SK-N-SH (cell line): ENCODE results near the gene TMEM131. TPM values are rescaled to one million over a fixed set of nuclear protein-coding genes. Genes with fewer than 3 reads are reported as not detected.

Experiments used
- CTCF ChIA-PET: fragments of 300-600, 350-600 bp; formaldehyde crosslinking; extraction: SDS; loops from one replicate; lab custom pipeline; 2021; lab: Yijun Ruan, JAX
- POLR2A ChIA-PET: fragments of 350-600 bp; sonication (Branson Sonifier 250); formaldehyde crosslinking; extraction: SDS; loops from one replicate; lab custom pipeline; 2020; ENCODE audit warnings: antibody characterized with exemption, inconsistent platforms; lab: Yijun Ruan, JAX
- DNase-seq: peaks from one replicate; pipeline ENCODE4 v3.0.0; 2012
- H2AFZ ChIP-seq: fragments of 200-600 bp; sonication (generic); 2 replicates; pipeline ENCODE4 v1.8.1; 2016; ENCODE audit warnings: antibody characterized with exemption, mild to moderate bottlenecking, low read depth
- H3F3A ChIP-seq: fragments of 200-600 bp; sonication (generic); replicated peaks from 2 replicates; pipeline ENCODE3; 2016; ENCODE audit warnings: antibody characterized with exemption, mild to moderate bottlenecking; ENCODE audit not compliant: insufficient read depth
- H3K27ac ChIP-seq, 2 experiments: fragments of 200-500 bp in 1 of 2; fragments of 200-600 bp in 1 of 2; sonication (Bioruptor generic) in 1 of 2; sonication (generic), shearing (Covaris generic) in 1 of 2; 2 replicates each; pipeline versions ENCODE4 v1.5.1 to v1.6.1; 2014 to 2016; ENCODE audit warnings: low read depth in 2 of 2, inconsistent platforms in 1 of 2, low read length in 1 of 2, mild to moderate bottlenecking in 1 of 2, mixed read lengths in 1 of 2
- H3K27me3 ChIP-seq: fragments of 200-600 bp; sonication (generic), shearing (Covaris generic); 2 replicates; pipeline ENCODE4 v1.6.1; 2016; ENCODE audit warnings: mixed run types; ENCODE audit not compliant: insufficient read depth
- H3K36me3 ChIP-seq, 2 experiments: fragments of 200-500 bp in 1 of 2; fragments of 200-600 bp in 1 of 2; sonication (Bioruptor generic) in 1 of 2; sonication (generic) in 1 of 2; replicated peaks in 1 of 2; 2 replicates each; pipeline versions ENCODE3 to v1.5.1; 2014 to 2016; ENCODE audit warnings: low read length in 1 of 2, mild to moderate bottlenecking in 1 of 2; ENCODE audit not compliant: insufficient read depth in 2 of 2, control insufficient read depth in 1 of 2
- H3K4me1 ChIP-seq, 2 experiments: fragments of 200-500 bp in 1 of 2; fragments of 200-600 bp in 1 of 2; sonication (Bioruptor generic) in 1 of 2; sonication (generic), shearing (Covaris generic) in 1 of 2; 2 replicates each; pipeline versions ENCODE4 v1.5.1 to v1.6.1; 2014 to 2016; ENCODE audit warnings: low read depth in 1 of 2, low read length in 1 of 2, mixed run types in 1 of 2; ENCODE audit not compliant: insufficient read depth in 2 of 2, control insufficient read depth in 1 of 2
- H3K4me2 ChIP-seq: fragments of 200-600 bp; sonication (generic), shearing (Covaris generic); 2 replicates; pipeline ENCODE4 v1.6.1; 2017; ENCODE audit warnings: mixed run types
- H3K4me3 ChIP-seq, 2 experiments: fragments of 200-500 bp in 1 of 2; fragments of 200-600 bp in 1 of 2; sonication (Bioruptor generic) in 1 of 2; sonication (generic), shearing (Covaris generic) in 1 of 2; 2 replicates each; pipeline versions ENCODE4 v1.5.1 to v1.8.1; 2014 to 2016; ENCODE audit warnings: low read depth in 2 of 2, inconsistent platforms in 1 of 2, low read length in 1 of 2, mild to moderate bottlenecking in 1 of 2, mixed read lengths in 1 of 2, moderate library complexity in 1 of 2
- H3K79me2 ChIP-seq: fragments of 200-600 bp; sonication (generic); 2 replicates; pipeline ENCODE4 v1.8.1; 2017; ENCODE audit warnings: mild to moderate bottlenecking; ENCODE audit not compliant: insufficient read depth
- H3K9ac ChIP-seq: fragments of 200-600 bp; sonication (generic); 2 replicates; pipeline ENCODE4 v1.6.1; 2017; ENCODE audit warnings: mixed run types
- H3K9me2 ChIP-seq: fragments of 200-600 bp; sonication (generic); 2 replicates; pipeline ENCODE4 v1.6.1; 2017; ENCODE audit warnings: mixed run types
- H3K9me3 ChIP-seq: fragments of 200-600 bp; sonication (generic); 2 replicates; pipeline ENCODE4 v1.6.1; 2017; ENCODE audit warnings: mixed run types, mild to moderate bottlenecking, moderate library complexity
- H4K20me1 ChIP-seq: fragments of 200-600 bp; sonication (generic); 2 replicates; pipeline ENCODE4 v1.6.1; 2017; ENCODE audit warnings: mild to moderate bottlenecking, mixed run types; ENCODE audit not compliant: insufficient read depth
- CTCF ChIP-seq: fragments of 200-600 bp; sonication (generic); IDR thresholded peaks from 2 replicates; pipeline ENCODE4 v1.6.1; 2017; ENCODE audit warnings: antibody characterized with exemption, mild to moderate bottlenecking, moderate library complexity
- ELF1 ChIP-seq: IDR thresholded peaks from 2 replicates; pipeline ENCODE4 v1.4.0; 2012
- EZH2phosphoT487 ChIP-seq: fragments of 200-600 bp; sonication (generic); IDR thresholded peaks from 2 replicates; pipeline ENCODE4 v1.6.1; 2017; ENCODE audit warnings: low read depth, mixed run types, mild to moderate bottlenecking, antibody characterized with exemption, moderate library complexity, borderline replicate concordance
- FOSL2 ChIP-seq: IDR thresholded peaks from 2 replicates; pipeline ENCODE4 v1.4.0; 2012; ENCODE audit warnings: low read depth, mild to moderate bottlenecking, moderate library complexity, borderline replicate concordance
- FOXJ3 ChIP-seq: sonication (generic); formaldehyde crosslinking; IDR thresholded peaks from 2 replicates; pipeline ENCODE4 v1.5.1; 2020; ENCODE audit warnings: mild to moderate bottlenecking, missing genetic modification reagents
- FOXM1 ChIP-seq: IDR thresholded peaks from 2 replicates; pipeline ENCODE4 v1.4.0; 2012; ENCODE audit warnings: low read depth, mild to moderate bottlenecking
- GABPA ChIP-seq: IDR thresholded peaks from 2 replicates; pipeline ENCODE4 v1.4.0; 2012; ENCODE audit warnings: low read depth, mild to moderate bottlenecking
- MAX ChIP-seq: IDR thresholded peaks from 2 replicates; pipeline ENCODE4 v1.4.0; 2012; ENCODE audit warnings: low read depth
- MEF2A ChIP-seq: IDR thresholded peaks from 2 replicates; pipeline ENCODE4 v1.4.0; 2012; ENCODE audit warnings: low read depth, borderline replicate concordance
- MXI1 ChIP-seq: IDR thresholded peaks from 2 replicates; pipeline ENCODE4 v1.6.1; 2012; ENCODE audit warnings: mild to moderate bottlenecking, low read depth, low read length, improper control_type of control experiment
- NFIC ChIP-seq: IDR thresholded peaks from 2 replicates; pipeline ENCODE4 v1.4.0; 2012; ENCODE audit warnings: borderline replicate concordance
- NRF1 ChIP-seq: IDR thresholded peaks from 2 replicates; pipeline ENCODE4 v1.6.1; 2012; ENCODE audit warnings: low read depth, mild to moderate bottlenecking, low read length
- POLR2AphosphoS5 ChIP-seq: IDR thresholded peaks from 2 replicates; pipeline ENCODE4 v1.6.1; 2012; ENCODE audit warnings: low read depth, low read length
- RCOR1 ChIP-seq: fragments of 150-350 bp; IDR thresholded peaks from 2 replicates; pipeline ENCODE4 v1.6.1; 2017; ENCODE audit warnings: antibody characterized with exemption, low read length
- RFX5 ChIP-seq: IDR thresholded peaks from 2 replicates; pipeline ENCODE4 v1.6.1; 2012; ENCODE audit warnings: mild to moderate bottlenecking, improper control_type of control experiment, low read length
- RXRA ChIP-seq: IDR thresholded peaks from 2 replicates; pipeline ENCODE4 v1.4.0; 2012; ENCODE audit warnings: low read depth, mild to moderate bottlenecking, borderline replicate concordance
- SIN3A ChIP-seq: IDR thresholded peaks from 2 replicates; pipeline ENCODE4 v1.6.1; 2012; ENCODE audit warnings: low read depth, mild to moderate bottlenecking, low read length, moderate library complexity, borderline replicate concordance
- TCF12 ChIP-seq: IDR thresholded peaks from 2 replicates; pipeline ENCODE4 v1.4.0; 2012
- TEAD4 ChIP-seq: IDR thresholded peaks from 2 replicates; pipeline ENCODE4 v1.4.0; 2012; ENCODE audit warnings: mild to moderate bottlenecking, borderline replicate concordance; ENCODE audit not compliant: insufficient read depth
- ZBTB33 ChIP-seq: IDR thresholded peaks from 2 replicates; pipeline ENCODE4 v1.4.0; 2012; ENCODE audit warnings: low read depth, borderline replicate concordance
- WGBS: methylation state at CpG from one replicate; pipeline ENCODE4 v1.1.6; 2017; ENCODE audit warnings: low lambda C conversion rate; 5-methylcytosine and 5-hydroxymethylcytosine counted together
- polyA plus RNA-seq, 3 experiments: library from polyadenylated mRNA; depleted of rRNA; stranded (reverse); fragments of >200 nt; gene quantifications; 2 replicates each; pipeline ENCODE4 v1.2.3, GENCODE V29; 2012

Gene TMEM131
- polyA plus RNA-seq, 1 of the 3 experiments (the other 2 are of a cell fraction): 9.1 TPM

GRCh38 chr2:97907369-97908100 lies 88.2 kb downstream of the TMEM131 start:
- Histone ChIP-seq H3F3A (peaks cover 4% of the 10 kb centered on the region), H3K27me3 (no peaks in the 10 kb centered on the region), H3K36me3 (peaks cover 11 to 19% of the 10 kb centered on the region in 2 experiments), H3K9me3 (peaks cover 5% of the 10 kb centered on the region; the same call in 1 of the 2 replicates), H4K20me1 (no peaks in the 10 kb centered on the region), H3K27ac (no peak overlapping the region), H3K9ac (no peak overlapping the region), H3K4me2 (no peak overlapping the region), H3K9me2 (no peaks in the 10 kb centered on the region), H2AFZ (no peak overlapping the region), H3K4me1 (no peaks in the 10 kb centered on the region; a peak in 1 of 4 replicates), H3K4me3 (no peak overlapping the region), H3K79me2 (peaks cover 9% of the 10 kb centered on the region; the same call in 1 of the 2 replicates)
- no peak for DNase-seq
- 97% methylated on average over 6 of the region's 6 CpGs for WGBS
- CTCF ChIA-PET: no interaction called here
- TF ChIP-seq RCOR1 (no peak), ZBTB33 (no peak), NFIC (no peak), GABPA (no peak), RFX5 (no peak), TEAD4 (no peak), NRF1 (no peak), CTCF (no peak), FOXM1 (no peak), FOXJ3 (CRISPR knock-in tag) (no peak), MXI1 (no peak), FOSL2 (no peak), TCF12 (no peak), RXRA (no peak), MAX (no peak), MEF2A (no peak), SIN3A (no peak), ELF1 (no peak), POLR2AphosphoS5 (no peak), EZH2phosphoT487 (no peak)
- POLR2A ChIA-PET: no interaction called here
